Right atrium auricular region (tissue), 2 donors: Measurements from ENCODE around the gene MDM2. TPM values are rescaled to one million over a fixed set of nuclear protein-coding genes. Genes with fewer than 3 reads are reported as not detected.

Experiments used
- DNase-seq: peaks from one replicate; pipeline ENCODE4 v3.0.0-alpha.2; 2019; ENCODE audit warnings: low spot score
- H3K27ac ChIP-seq, 2 donors: fragments of 200-600 bp; sonication (generic); 1 replicate in 1 of 2; 2 replicates in 1 of 2; pipeline ENCODE4 v1.5.1; 2016 to 2019
- H3K27me3 ChIP-seq, 2 donors: fragments of 200-600 bp; sonication (generic); one replicate each; pipeline versions ENCODE4 v1.5.1 to v1.6.0; 2017 to 2019
- H3K36me3 ChIP-seq: fragments of 200-600 bp; sonication (generic); one replicate; pipeline ENCODE4 v1.5.1; 2016
- H3K4me1 ChIP-seq, 2 donors: fragments of 200-600 bp; sonication (generic); one replicate each; pipeline versions ENCODE4 v1.5.1 to v1.6.0; 2017 to 2019
- H3K4me3 ChIP-seq, 2 donors: fragments of 200-600 bp; sonication (generic); 1 replicate in 1 of 2; 2 replicates in 1 of 2; pipeline ENCODE4 v1.5.1; 2017 to 2019; ENCODE audit warnings: mild to moderate bottlenecking in 1 of 2, moderate library complexity in 1 of 2
- H3K9me3 ChIP-seq, 2 donors: fragments of 200-600 bp; sonication (generic); one replicate each; pipeline ENCODE4 v1.5.1; 2019
- total RNA-seq, 2 donors: library from RNA; depleted of rRNA; stranded (reverse); fragments of >200 nt; gene quantifications; one replicate each; pipeline ENCODE4 v1.1.0, GENCODE V29; 2016
- TF ChIP-seq, protein P1 (sequence below), 2 donors: fragments of 200-600 bp; sonication (generic); IDR thresholded peaks; one replicate each; pipeline ENCODE4 v1.5.1; 2019; ENCODE audit warnings: antibody characterized with exemption in 2 of 2

Gene MDM2
- total RNA-seq, 2 donors from 2014 or later, result 36.0 to 36.6 TPM

DNA sequence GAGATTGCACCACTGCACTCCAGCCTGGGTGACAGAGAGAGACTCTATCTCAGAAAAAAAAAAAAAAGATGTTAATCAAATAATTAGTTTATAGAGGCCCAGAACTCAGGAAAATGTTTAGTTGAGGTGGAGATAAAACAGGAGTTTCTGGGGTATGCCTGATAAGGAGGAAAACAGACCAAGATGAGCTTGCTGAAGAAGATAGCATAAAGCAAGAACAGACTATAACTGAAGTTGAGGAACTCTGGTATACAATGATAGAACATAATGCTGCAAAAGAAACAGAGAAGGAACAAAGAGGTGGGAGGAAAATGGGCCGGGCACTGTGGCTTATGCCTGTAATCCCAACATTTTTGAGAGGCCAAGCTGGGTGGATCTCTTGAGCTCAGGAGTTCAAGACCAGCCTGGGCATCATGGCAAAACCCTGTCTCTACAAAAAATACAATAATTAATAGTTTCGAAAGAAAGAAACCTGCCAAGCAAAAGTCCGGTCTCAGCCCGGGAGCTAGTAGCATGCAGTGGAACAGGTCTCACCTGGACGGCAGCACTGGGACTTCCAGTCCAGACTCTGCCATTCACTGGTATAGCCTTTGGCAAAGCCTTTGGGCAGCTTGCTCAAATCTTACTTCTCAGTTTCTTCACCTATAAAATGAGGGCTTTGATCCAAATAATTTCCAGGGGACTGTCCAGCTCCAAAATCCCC is 36.6 kb upstream of the MDM2 start:
- no peaks in the 10 kb centered on the region for H3K9me3 ChIP-seq

DNA sequence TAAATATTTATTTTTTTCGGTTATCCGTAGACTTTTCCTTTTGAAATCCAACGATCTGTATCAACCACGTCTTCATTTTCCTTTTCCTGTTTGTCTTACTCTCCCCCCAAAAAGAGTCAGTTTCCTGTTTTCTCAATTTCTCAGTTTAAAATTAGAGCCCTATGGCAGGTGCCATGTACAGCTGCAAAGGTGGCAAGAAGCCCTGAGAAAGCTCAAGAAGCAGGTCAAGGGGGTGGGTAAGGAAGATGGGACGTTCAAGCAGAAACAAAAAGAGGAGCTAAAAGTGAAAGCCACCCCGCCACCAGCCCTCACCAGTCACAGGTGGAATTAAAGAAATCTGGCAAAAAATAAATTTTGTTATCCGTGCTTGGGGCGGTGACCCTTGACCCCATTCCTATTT is 35.3 kb upstream of the MDM2 start:
- H3K9me3 ChIP-seq, result no peaks in the 10 kb centered on the region
- no peak overlapping the region for H3K4me3 ChIP-seq
- no peaks in the 10 kb centered on the region for H3K4me1 ChIP-seq
- TF ChIP-seq, protein P1, sequence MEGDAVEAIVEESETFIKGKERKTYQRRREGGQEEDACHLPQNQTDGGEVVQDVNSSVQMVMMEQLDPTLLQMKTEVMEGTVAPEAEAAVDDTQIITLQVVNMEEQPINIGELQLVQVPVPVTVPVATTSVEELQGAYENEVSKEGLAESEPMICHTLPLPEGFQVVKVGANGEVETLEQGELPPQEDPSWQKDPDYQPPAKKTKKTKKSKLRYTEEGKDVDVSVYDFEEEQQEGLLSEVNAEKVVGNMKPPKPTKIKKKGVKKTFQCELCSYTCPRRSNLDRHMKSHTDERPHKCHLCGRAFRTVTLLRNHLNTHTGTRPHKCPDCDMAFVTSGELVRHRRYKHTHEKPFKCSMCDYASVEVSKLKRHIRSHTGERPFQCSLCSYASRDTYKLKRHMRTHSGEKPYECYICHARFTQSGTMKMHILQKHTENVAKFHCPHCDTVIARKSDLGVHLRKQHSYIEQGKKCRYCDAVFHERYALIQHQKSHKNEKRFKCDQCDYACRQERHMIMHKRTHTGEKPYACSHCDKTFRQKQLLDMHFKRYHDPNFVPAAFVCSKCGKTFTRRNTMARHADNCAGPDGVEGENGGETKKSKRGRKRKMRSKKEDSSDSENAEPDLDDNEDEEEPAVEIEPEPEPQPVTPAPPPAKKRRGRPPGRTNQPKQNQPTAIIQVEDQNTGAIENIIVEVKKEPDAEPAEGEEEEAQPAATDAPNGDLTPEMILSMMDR (IDR thresholded peaks at IDR 0.05), result no peak
- H3K27ac ChIP-seq, result no peak overlapping the region
- DNase-seq, result no peak
- no peaks in the 10 kb centered on the region for H3K27me3 ChIP-seq
- H3K36me3 ChIP-seq, result no peaks in the 10 kb centered on the region

More for the DNA sequence above, 36.6 kb upstream of the MDM2 start:
- Histone ChIP-seq H3K4me3 (no peak overlapping the region), H3K27ac (no peak overlapping the region), H3K27me3 (no peaks in the 10 kb centered on the region), H3K4me1 (no peaks in the 10 kb centered on the region), H3K36me3 (no peaks in the 10 kb centered on the region)
- TF ChIP-seq, protein P1 (IDR thresholded peaks at IDR 0.05), result no peak
- DNase-seq, result no peak

DNA sequence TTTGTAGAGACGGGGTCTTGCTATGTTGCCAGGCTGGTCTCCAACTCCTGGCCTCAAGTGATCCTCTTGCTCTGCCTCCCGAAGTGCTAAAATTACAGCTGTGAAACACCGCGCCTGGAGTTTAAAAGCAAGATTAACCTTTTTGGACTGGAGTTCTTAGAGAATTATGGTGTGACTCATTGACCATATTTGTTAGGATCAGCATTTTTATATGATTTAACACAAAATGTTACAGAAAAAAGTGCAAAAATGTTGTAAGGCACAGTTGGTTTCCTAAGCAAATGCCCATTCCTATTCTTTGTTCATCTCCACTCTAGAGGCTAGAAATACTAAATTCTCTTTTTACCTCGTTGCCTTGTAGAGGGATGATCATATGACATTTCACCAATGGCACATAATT is 34.4 kb upstream of the MDM2 start:
- no peak overlapping the region for H3K4me3 ChIP-seq
- H3K4me1 ChIP-seq, result no peaks in the 10 kb centered on the region
- H3K27me3 ChIP-seq, result no peaks in the 10 kb centered on the region
- H3K9me3 ChIP-seq, result no peaks in the 10 kb centered on the region
- TF ChIP-seq, protein P1 (IDR thresholded peaks at IDR 0.05), result no peak
- H3K36me3 ChIP-seq, result no peaks in the 10 kb centered on the region
- no peak for DNase-seq
- no peak overlapping the region for H3K27ac ChIP-seq

DNA sequence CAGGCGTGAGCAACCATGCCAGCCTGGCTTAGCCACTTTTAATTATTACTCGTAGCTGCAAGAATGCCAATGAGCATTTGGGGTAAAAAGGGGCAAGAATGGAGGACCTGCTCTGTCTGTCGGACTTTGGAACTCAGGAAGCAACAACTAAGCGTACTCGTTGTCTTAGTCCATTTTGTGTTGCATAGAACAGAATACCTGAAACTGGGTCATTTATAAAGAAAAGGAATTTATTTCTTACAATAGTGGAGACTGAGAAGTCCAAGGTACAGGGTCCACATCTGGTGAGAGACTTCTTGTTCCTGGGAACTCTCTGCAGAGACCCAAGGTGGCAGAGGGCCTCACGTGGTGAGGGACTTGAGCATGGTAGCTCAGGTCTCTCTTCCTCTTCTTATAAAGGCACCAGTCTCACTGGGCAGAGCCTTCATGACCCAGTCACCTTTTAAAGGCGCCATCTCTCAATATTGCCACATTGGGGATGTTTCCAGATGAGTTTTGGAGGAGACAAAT is 32.8 kb upstream of the MDM2 start:
- no peaks in the 10 kb centered on the region for H3K36me3 ChIP-seq
- no peak overlapping the region for H3K27ac ChIP-seq
- no peaks in the 10 kb centered on the region for H3K27me3 ChIP-seq
- no peaks in the 10 kb centered on the region for H3K4me1 ChIP-seq
- no peak overlapping the region for H3K4me3 ChIP-seq
- DNase-seq, result no peak
- H3K9me3 ChIP-seq, result no peaks in the 10 kb centered on the region
- TF ChIP-seq, protein P1 (IDR thresholded peaks at IDR 0.05), result no peak

DNA sequence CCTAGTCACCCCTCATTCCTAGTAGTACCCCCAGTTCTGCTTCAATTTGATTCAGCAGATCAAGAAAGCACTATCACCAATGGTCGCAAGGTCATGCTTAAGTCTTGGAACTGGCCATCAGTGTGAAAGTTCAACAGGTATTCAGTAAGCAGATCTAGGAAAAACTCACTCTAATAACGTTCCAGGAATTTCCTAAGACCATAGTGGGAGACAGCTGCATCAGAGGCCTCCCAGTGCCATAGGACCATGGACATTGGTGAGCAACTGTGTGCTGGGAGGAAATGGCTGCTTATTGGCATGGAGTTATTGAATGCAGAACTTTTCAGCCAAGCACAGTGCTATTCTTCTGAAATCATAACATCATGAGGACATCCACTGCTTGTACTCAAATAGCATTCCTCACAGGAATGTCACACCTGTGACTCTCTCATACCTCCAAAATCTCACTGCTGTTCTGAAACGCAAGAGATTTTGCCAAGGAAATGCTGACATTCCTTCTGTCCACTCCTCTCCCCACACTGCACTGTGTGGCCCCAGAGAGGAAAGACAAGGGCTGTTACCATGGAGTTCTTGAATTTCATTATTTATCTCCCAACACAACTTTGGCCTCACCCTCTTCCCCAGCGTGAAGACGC is 30.9 kb upstream of the MDM2 start:
- Histone ChIP-seq H3K27me3 (no peaks in the 10 kb centered on the region), H3K4me3 (no peak overlapping the region), H3K36me3 (no peaks in the 10 kb centered on the region), H3K9me3 (no peaks in the 10 kb centered on the region), H3K4me1 (no peaks in the 10 kb centered on the region), H3K27ac (no peak overlapping the region)
- TF ChIP-seq, protein P1 (IDR thresholded peaks at IDR 0.05), result no peak
- no peak for DNase-seq
